ENCODE data around the gene OR6N1. TPM values are rescaled to one million over a fixed set of nuclear protein-coding genes. Genes with fewer than 3 reads are reported as not detected.

Gene OR6N1
- total and polyA plus RNA-seq, 8 donors: not detected

DNA sequence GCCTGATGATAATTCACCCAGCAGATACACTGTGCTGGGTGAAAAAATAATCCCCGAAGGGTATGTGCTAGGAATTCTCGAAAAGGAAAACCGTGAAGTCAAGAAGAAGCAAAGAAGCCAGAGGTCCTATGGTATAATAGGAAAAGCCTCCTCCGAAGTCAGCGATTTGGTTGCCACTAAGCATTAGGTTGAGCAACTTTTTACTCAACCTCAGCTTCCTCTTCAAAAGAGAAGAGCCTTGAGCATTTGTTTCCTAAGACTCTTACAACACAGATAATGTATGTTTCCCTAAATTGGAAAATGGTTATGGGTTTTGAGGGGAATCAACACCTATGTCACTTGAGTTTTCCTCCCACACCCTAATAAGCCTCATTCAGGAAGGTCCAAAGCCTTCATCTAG, 37.9 kb upstream of the OR6N1 start:
- no peak for FAIRE-seq
- H3K4me1 ChIP-seq: no peaks in the 10 kb centered on the region
- ATAC-seq: peak in 2 of 4 donors; percentile 44 to 74
- no peaks in the 10 kb centered on the region for H3K9me3 ChIP-seq
- 68 to 73% methylated on average over 5 of the region's 5 CpGs for WGBS, 2 donors
- H3K36me3 ChIP-seq: no peaks in the 10 kb centered on the region
- no peak for DNase-seq
- no peak overlapping the region for H3K27ac ChIP-seq
- no peak overlapping the region for H3K4me3 ChIP-seq
- H3K27me3 ChIP-seq: no peaks in the 10 kb centered on the region
- TF ChIP-seq, protein P1, sequence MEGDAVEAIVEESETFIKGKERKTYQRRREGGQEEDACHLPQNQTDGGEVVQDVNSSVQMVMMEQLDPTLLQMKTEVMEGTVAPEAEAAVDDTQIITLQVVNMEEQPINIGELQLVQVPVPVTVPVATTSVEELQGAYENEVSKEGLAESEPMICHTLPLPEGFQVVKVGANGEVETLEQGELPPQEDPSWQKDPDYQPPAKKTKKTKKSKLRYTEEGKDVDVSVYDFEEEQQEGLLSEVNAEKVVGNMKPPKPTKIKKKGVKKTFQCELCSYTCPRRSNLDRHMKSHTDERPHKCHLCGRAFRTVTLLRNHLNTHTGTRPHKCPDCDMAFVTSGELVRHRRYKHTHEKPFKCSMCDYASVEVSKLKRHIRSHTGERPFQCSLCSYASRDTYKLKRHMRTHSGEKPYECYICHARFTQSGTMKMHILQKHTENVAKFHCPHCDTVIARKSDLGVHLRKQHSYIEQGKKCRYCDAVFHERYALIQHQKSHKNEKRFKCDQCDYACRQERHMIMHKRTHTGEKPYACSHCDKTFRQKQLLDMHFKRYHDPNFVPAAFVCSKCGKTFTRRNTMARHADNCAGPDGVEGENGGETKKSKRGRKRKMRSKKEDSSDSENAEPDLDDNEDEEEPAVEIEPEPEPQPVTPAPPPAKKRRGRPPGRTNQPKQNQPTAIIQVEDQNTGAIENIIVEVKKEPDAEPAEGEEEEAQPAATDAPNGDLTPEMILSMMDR (IDR thresholded peaks at IDR 0.05): no peak
- intact Hi-C loops (cut with DNase I): no loop called here

DNA sequence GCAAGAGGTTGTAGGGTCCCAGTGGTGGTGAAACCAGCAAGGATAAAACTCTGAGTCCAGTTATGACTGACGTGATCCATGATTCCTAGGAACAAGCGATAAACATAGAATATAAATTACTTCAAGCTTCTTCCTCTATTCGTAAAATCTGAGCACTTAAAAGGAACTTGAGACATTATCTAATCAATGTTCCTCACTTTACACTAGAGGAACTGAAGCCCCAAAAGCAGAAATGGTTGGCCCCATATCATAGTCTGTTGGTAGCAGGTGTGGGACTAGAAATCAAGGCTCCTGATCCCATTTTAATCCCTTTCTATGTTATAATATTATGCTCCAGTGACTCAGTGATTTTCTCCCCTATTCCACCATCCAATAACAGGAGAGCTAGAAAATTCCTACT, 37.3 kb upstream of the OR6N1 start:
- Histone ChIP-seq H3K4me3 (no peak overlapping the region), H3K4me1 (no peaks in the 10 kb centered on the region), H3K27me3 (no peaks in the 10 kb centered on the region), H3K36me3 (no peaks in the 10 kb centered on the region), H3K27ac (no peak overlapping the region), H3K9me3 (no peaks in the 10 kb centered on the region)
- FAIRE-seq (no peak), DNase-seq (no peak), ATAC-seq (peak in 1 of 4 donors; percentile 56)
- TF ChIP-seq, protein P1 (IDR thresholded peaks at IDR 0.05): no peak
- 60 to 68% methylated on average over 3 of the region's 3 CpGs for WGBS, 2 donors
- intact Hi-C loops (cut with DNase I): no loop called here

DNA sequence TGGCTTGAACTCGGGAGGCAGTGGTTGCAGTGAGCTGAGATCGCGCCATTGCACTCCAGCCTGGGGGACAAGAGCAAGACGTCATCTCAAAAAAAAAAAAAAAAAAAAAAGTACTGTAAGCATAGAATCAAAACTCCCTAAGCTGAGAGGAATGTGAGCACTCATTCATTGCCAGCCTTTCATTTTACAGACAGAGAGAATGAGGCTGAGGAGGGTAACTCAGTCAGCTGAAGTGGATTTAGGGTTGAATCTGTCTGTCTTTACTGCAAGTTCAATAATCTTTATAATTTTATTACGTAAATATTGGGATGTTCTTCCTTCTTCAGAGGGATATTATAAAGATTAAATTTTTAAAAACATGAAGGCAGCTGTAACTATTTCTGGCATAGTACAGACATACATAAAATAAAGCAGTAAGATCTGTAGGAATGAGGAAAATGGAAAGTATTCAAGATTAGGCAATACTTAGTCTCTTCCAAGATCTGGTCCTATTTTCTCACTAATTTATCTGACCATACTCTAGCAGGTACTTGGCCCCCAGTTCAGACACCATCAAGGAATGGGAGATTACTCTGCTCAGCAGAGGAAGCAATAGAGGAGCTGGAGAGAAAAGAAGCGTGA, 35.0 kb upstream of the OR6N1 start:
- ATAC-seq (no peak), FAIRE-seq (no peak), DNase-seq (no peak)
- intact Hi-C loops (cut with DNase I): no loop called here
- Histone ChIP-seq H3K36me3 (no peaks in the 10 kb centered on the region), H3K4me3 (no peak overlapping the region), H3K27ac (no peak overlapping the region), H3K27me3 (no peaks in the 10 kb centered on the region), H3K4me1 (no peaks in the 10 kb centered on the region), H3K9me3 (no peaks in the 10 kb centered on the region)
- WGBS, 2 donors: 55 to 73% methylated on average over 6 of the region's 6 CpGs
- TF ChIP-seq, protein P1 (IDR thresholded peaks at IDR 0.05): no peak

DNA sequence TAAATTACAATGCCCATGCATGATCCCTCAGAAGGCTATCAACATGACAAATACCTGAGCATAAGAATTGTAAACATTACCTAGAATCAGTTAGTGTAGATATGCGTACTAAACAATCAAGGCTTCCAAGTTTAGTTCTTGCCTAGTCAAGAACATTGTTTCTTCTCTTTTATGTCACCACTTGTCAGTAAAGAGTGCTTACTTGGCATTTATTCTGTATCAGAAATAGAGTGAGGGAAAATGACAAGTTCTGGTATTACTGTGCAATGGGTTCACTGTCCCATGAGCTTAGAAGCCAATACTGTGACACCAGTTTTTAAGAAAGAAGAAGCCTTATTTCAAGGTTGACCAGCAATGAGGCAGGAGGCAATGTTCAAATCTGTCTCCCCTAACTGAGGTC, 31.7 kb upstream of the OR6N1 start:
- WGBS, 2 donors: 38 to 44% methylated on average over 1 of the region's 1 CpG
- TF ChIP-seq, protein P1 (IDR thresholded peaks at IDR 0.05): no peak

DNA sequence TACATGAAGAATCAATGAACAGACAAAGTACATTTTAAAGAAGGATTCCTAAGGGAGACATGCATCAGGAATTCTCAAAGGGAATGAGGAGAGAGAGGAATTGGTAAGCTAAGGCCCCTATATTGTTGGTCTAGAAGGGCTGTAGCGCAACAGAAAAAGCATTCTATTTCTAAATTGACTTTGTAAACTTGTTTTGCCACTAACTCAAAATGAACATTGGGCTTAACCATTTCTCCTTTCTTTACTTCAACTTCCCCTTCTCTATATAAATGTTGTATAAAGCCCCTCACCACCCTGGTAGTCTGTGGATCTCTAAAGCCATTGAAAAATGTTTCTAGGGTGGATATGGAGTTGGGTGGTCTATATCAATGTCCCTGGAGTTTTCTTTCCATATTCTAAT, 29.4 kb upstream of the OR6N1 start:
- TF ChIP-seq, protein P1 (IDR thresholded peaks at IDR 0.05): no peak

More for the DNA sequence above, 31.7 kb upstream of the OR6N1 start:
- H3K9me3 ChIP-seq: no peaks in the 10 kb centered on the region
- H3K27me3 ChIP-seq: no peaks in the 10 kb centered on the region
- H3K36me3 ChIP-seq: no peaks in the 10 kb centered on the region
- no peak for FAIRE-seq
- H3K27ac ChIP-seq: no peak overlapping the region
- DNase-seq: no peak
- intact Hi-C loops (cut with DNase I): no loop called here
- H3K4me3 ChIP-seq: no peak overlapping the region
- no peaks in the 10 kb centered on the region for H3K4me1 ChIP-seq
- no peak for ATAC-seq

More for the DNA sequence above, 29.4 kb upstream of the OR6N1 start:
- no peak overlapping the region for H3K27ac ChIP-seq
- no peaks in the 10 kb centered on the region for H3K9me3 ChIP-seq
- intact Hi-C loops (cut with DNase I): no loop called here
- H3K4me1 ChIP-seq: no peaks in the 10 kb centered on the region
- H3K36me3 ChIP-seq: no peaks in the 10 kb centered on the region
- FAIRE-seq (no peak), ATAC-seq (no peak), DNase-seq (no peak)
- no peak overlapping the region for H3K4me3 ChIP-seq
- no peaks in the 10 kb centered on the region for H3K27me3 ChIP-seq
- 52 to 69% methylated on average over 1 of the region's 1 CpG for WGBS, 2 donors
